ENCODE data around the gene TRPM4.
"Not testable (repeated sequence)": the region's sequence is repeated elsewhere in the genome, so short reads cannot be mapped to it uniquely, and the experiment has no call there.

Gene TRPM4

DNA sequence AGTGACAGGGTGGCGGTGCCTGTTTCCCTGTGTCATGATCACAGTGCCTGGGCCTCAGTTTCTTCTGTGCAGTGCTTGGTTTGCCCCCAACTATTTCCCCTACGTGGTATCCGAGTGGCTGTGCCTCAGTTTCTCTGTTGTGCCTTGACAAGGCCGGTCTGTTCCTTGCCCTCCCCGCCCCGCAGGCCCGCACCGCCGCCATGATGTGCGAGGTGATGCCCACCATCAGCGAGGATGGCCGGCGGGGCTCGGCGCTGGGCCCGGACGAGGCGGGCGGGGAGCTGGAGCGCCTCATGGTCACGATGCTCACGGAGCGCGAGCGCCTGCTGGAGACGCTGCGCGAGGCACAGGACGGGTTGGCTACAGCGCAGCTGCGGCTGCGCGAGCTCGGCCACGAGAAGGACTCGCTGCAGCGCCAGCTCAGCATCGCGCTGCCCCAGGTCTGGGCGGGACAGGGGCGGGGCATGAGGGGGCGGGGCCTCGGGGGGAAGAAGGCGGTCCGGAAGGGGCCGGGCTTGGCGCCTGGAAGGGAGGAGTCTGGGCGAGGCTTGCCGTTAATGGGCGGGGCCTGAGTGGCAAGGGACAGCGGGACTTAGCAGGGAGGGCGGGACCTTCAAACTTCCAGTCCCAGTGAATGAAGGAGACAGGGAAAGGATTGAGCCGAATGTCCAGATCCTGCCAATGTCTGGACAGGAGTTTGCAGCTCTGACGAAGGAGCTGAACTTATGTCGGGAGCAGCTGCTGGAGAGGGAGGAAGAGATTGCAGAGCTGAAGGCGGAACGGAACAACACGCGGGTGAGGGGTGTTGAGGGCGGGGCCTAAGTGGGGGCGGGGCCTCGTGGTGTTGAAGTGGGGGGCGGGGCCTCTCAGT is 29.7 kb upstream of the TRPM4 start:
- DNase-seq: peak; percentile 93

DNA sequence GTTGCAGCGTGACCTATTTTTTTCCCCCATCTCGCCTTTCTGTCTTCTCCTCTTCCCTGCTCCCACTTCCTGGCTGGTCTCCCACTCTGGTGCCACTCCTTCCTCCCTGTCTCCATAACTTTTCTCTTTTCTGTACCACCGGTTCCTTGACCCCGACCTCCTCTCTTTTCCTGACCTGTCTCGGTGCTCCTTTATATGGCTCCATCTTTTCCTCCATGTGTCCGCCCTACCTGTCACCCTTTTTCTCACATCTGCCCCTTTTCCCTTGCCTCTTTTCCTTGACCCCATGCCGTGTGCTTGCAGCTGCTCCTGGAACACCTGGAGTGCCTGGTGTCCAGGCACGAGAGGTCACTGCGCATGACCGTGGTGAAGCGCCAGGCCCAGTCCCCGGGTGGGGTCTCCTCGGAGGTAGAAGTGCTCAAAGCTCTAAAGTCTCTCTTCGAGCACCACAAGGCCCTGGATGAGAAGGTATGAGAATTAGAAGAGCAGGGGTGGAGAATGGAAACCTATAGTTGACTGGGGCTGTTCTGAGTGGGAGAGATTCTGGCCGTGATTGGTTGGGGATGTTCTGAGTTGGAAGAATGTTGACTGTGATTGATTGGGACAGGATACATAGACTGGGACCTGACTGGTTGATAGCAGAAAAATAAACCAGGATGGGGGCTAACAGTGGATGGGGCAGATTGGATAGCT is 28.9 kb upstream of the TRPM4 start:
- DNase-seq: no peak

DNA sequence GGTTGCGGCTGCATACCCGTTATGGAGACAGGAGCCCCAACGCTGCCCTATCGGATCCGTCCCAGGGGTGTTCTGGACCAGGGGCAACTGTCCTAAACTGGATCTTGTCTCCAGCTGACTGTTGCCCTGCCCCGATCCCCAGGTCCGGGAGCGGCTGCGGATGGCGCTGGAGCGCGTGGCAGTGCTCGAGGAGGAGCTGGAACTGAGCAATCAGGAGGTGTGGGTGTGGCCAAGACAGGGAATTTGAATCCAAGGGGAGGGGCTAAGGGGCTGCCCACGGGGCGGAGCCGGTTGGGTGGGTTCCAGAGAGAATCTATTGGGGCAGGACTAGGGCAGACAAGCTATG is 28.4 kb upstream of the TRPM4 start:
- no peak for DNase-seq

DNA sequence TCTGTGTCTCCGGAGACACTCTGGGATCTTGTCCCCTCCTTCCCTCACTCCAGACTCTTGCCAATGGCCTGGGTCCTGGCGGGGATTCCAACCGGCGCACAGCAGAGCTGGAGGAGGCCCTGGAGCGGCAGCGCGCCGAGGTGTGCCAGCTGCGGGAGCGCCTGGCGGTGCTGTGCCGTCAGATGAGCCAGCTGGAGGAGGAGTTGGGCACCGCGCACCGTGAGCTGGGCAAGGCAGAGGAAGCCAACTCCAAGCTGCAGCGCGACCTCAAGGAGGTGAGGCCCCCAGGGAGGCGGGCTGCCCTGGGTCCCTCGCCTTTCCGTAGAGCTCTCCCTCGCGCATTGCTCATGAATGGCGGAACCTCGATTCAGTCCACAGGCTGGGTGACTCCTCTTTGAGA is 27.3 kb upstream of the TRPM4 start:
- no peak for DNase-seq

DNA sequence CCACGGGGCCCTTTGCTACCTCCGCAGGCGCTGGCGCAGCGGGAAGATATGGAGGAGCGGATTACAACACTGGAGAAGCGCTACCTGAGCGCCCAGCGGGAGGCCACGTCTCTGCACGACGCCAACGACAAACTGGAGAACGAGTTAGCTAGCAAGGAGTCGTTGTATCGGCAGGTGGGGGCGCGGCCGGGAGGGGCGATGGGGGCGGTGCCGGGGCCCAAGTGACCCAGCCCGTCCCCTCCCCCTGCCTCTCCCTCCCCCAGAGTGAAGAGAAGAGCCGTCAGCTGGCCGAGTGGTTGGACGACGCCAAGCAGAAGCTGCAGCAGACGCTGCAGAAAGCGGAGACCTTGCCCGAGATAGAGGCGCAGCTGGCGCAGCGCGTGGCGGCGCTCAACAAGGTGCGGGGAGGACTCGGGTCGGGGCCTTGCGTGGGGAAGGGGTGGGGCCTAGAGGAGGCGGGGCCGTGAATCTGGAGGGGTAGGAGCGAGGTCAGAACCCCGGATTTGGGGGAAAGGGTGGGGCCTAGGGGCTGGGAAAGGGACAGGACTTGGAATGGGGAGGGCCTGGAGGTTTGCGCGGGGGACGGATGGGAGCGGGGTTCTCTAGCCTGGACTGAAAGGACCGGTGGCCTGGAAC is 24.5 kb upstream of the TRPM4 start:
- no peak for DNase-seq

DNA sequence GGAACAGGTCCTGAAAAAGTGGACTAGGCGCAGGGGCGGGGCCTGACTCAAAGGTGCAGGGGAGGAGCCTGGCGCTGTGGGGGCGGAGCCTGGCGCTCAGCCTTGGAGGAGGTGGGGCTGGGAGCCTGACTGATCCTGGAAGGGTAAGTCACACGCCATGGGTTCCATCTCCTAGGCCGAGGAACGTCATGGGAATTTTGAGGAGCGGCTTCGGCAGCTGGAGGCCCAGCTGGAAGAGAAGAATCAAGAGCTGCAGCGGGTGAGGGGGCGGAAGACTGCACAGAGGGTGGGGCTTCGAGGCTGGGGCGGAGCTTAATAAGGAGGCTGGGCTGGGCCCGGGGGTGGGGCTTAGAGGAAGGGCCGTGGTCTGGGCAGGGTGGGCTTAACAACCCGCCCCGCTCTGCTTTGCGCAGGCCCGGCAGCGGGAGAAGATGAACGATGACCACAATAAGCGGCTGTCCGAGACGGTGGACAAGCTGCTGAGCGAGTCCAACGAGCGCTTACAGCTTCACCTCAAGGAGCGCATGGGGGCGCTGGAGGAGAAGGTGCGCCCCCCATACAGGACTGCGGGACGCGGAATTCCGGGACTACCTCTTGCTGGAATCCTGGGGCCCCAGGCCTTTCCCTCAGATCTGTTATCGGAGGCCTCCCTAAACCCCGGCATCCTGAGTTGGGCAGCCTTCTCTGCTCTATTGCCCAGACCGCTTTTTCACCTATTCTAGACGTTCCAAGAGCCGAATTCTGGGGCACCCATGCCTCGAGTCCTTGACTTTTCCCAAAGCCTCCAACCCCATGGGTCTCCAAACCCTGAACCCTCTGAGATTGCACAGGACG is 23.8 kb upstream of the TRPM4 start:
- peak; percentile 52 for DNase-seq

DNA sequence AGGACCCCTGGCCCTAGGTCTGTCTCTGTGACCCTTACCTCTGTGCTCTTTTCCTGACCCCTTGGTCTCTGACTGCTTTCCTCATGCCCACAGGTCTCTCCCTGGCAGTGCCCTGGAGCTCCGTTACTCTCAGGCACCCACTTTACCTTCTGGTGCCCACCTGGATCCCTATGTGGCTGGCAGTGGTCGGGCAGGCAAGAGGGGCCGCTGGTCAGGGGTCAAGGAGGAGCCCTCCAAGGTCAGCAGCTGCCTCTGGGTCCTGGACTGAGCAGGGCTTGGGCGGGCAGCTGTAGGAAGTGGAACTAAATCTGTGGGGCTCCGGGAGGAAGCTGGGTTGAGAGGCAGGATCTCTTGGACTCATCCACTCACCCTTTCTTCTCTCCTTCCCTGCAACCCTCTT is 21.9 kb upstream of the TRPM4 start:
- DNase-seq: no peak

DNA sequence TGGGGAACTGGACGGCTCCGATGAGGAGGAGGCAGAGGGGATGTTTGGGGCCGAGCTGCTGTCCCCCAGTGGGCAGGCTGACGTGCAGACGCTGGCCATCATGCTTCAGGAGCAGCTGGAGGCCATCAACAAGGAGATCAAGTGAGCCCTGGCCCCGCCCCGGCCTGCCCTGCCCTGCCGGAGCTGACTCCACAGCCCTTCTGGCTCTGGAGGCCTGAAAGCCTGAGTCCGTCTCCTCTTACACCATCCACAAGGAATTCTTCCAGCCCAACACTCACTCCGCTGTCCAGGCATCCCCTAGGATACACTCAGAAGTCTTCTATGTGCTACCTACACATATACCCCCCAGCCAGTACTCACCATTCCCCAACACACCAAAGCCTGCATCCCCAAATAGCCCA is 20.8 kb upstream of the TRPM4 start:
- no peak for DNase-seq

DNA sequence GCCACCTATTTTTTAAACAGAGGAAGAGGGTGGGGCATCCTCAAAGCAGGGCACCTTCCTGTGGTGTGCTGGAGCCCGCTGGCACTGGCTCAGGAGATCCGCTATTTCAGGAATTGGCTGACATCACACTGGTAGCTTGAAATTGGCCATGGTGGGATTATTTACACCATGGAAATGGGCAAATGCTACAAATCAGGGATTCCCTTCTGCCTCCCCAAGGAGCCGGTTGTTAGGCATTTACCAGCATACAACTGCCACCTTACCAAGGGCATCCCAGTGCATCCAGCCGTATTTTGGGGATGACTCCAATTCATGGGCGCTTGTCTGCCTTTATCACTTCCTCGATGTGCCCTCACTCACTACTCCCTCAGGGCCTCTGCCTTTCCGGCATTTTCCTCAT is 16.6 kb upstream of the TRPM4 start:
- no peak for DNase-seq

DNA sequence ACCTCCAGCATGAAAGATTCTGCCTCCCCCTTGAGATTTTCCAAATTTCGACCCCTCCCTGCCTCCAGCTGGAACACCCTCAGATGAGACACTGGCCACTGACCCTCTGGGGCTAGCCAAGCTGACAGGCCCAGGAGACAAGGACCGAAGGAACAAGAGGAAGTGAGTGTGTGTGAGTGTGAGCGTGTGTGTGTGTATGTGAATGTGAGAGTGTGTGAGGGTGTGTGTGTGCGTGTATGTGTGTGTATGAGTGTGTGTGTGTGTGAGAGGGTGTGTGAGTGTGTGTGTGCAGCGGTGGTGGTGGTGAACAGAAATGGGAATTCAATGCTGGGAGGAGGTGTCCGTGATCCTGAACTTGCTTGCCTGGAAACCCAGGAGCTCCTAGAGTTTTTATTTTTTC is 16.2 kb upstream of the TRPM4 start:
- DNase-seq: no peak

DNA sequence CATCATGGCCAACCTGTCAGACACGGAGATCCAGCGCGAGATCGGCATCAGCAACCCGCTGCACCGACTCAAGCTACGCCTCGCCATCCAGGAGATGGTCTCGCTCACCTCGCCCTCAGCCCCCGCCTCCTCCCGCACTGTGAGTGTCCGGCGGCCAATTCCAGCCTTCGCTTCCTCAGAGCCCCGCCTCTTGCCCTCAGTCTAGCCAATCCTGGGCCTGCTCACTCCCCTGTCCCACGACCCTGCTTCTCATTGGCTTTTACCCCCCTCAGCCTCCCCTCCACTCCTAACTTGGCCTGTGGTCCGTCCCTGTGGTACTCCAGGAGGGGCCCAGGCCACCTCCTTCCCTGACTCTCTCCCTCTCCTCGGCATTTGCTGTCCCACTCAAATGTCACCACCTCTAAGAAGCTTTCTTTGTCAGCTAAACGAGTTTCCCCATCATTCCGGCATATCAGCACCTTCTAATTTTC is 14.7 kb upstream of the TRPM4 start:
- DNase-seq: peak; percentile 68

DNA sequence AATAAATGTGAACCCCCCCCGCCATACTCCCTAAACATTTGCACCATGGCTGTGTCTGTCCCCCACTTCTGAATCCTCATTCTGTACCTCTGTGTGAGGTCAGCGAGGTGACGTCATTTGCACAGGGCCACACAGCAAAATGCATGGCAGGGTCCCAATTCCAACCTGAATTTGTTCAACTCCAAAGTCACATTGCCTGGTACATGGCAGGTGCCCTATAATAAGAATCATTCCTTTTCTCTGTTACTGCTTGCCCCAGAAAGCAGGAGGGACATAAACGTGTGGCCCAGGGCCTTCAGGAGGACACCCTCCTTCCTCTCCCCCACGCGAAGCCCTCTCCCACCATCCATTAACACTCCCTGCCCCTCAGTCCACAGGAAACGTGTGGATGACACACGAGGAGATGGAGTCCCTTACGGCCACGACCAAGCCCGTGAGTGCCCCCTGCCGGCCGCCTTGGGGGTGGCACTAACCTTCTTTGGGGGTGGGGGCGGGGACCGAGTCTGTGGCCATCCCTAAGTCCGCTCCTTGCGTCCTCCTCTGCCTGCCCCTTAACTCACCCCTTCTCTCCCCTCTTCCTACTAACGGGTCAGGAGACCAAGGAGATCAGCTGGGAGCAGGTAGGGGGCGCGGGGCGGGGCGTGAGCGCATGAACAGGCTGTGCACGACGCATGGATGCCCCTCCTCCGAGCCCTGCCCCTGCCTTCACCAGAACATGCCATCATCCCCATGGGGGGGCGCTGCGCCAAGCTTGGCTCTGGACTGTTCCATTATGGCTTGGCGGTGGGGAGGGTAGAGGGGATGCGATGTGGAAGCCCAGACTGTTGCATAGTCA is 11.8 kb upstream of the TRPM4 start:
- DNase-seq: peak; percentile 86

DNA sequence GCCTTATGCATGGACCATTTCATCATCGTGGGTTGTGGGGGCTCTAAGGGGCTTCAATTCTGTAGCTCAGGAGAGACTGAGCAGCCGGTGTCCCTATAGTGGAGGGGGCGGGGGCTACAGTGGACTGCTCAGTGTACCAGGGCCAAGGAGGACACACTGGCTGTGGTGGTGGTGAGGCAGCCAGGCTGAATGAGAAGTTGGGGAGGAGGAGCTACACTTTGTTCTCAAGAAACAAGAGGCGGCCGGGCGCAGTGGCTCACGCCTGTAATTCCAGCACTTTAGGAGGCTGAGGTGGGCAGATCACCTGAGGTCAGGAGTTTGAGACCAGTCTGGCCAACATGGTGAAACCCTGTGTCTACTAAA is 11.2 kb upstream of the TRPM4 start:
- not testable (repeated sequence) for DNase-seq

DNA sequence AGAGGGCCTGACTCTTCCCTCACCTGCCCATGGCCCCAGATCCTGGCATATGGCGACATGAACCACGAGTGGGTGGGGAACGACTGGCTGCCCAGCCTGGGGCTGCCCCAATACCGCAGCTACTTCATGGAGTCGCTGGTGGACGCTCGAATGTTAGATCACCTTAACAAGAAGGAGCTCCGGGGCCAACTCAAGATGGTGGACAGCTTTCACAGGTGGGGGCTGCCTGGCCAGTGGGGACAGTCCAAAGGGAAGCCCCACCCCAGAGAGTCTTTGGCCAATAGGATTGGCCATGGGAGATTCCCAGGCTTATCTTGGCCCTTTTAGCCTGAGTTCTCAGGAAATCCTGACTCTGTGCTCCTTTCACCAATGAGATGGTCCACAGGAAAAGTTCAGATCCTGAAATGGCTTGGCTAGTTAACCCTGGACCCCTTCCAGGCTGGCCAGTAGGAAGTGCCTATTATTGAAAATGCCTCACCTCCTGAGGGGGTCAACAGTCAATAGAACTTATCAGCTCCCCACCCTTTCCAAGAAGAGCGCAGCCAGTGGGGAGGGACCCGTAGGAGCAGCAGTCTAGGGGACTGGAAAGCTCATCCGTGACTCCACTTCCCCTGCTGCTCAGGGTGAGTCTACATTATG is 9.4 kb upstream of the TRPM4 start:
- DNase-seq: no peak

DNA sequence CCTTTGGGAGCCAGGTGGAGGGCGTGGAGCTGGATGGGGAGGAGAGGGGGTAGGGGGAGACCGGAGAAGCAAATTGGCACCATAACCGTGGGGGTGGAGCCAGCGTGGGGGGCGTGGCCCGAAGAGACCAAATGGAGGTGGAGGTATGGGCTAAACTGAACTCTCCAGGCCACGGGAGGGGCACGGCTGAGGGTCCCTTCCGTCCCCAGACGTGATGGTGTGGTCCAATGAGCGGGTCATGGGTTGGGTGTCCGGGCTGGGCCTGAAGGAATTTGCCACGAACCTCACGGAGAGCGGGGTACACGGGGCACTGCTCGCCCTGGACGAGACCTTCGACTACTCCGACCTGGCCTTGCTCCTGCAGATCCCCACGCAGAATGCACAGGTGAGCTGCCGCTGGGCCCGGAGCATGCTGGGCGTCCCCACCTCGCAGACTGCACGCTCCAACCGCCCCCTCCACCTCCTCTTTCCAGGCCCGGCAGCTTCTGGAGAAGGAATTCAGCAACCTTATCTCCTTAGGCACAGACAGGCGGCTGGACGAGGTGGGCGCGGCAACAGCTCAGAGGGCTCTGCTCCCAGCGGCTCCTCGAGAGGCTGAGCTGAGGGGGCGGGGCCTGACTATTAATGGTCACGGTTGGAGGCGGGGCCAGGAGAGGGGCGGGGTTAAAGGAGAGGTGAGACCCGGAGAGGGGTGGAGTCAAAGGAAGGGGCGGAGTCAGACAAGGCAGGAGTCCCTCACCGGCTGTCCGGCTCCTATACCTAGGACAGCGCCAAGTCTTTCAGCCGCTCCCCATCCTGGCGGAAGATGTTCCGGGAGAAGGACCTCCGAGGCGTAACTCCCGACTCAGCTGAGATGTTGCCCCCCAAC is 8.6 kb upstream of the TRPM4 start:
- peak; percentile 82 for DNase-seq

DNA sequence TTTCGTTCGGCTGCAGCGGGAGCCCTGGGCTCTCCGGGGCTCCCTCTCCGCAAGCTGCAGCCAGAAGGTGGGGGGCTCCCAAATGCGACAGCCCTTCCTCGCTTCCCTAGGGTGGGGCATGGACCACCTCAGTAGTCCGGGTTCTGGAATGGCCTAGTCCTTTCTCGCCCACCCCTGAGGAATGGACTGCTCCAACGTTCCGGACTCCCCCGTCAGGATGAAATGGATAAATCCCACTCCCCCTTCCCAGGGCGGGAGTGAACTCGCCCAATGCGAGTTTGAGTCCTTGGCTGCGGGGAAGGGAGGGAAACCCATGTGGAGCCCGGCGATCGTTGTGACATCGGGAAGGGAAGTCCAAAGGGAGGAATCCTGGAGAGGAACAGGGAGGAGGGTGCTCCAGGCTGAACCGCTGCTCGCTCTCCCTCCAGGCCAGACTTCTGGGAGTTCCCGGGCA is 7.9 kb upstream of the TRPM4 start:
- DNase-seq: peak; percentile 38

DNA sequence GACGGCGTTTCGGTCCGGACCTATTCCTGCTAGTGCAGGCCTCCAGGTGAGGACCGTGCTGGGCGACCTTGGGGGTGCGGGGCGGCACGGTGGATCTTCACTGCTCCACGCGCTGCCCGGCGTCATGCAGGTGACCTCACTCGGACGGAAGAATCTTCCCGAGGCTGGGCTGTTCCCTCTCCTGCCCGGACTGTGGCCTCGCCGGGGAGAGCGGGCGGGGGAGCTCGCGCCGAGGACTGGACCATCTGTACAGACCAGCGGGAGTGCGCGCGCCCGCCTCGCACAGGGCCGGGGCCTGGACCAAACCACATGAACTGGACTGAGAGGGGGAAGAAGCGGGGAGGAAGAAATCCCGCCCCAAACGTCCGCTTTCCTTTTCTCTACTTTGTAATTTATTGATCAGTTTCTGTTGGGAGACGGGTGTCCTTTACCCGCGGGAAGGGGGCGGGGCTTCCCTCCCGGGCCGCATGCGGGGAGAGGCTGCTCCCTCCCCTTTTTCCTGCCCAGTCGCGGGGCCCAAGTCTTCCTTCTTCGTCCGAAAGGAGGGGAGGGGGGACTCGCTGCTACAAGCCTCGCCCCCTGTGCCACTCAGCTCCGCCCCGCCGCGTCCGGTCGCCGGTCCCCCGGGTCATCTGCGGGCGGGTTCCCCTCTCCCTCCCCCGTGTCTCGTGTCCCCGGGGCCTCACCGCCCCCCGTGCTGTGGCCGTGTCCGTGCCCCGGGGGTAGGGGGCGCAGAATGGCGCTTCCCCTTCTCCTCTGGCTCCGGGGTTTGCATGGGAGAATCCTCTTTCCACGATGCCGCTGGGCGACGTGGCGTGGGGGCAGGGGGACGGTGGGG is 7.3 kb upstream of the TRPM4 start:
- peak; percentile 55 for DNase-seq

DNA sequence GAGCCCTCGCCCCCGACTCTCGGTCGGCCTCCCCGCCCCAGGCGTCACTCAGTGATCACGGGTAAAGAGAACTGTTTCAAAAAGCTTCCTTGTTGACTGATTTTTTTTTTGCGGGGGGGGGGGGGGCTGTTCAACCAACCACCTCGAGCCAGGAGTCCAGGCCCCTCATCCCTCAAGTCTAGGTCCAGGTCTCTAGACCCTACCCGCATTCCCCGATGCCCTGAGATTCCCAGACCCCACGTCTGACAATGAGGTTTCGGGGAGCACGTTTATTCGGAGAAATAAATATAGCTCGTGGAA is 6.7 kb upstream of the TRPM4 start:
- DNase-seq: no peak

DNA sequence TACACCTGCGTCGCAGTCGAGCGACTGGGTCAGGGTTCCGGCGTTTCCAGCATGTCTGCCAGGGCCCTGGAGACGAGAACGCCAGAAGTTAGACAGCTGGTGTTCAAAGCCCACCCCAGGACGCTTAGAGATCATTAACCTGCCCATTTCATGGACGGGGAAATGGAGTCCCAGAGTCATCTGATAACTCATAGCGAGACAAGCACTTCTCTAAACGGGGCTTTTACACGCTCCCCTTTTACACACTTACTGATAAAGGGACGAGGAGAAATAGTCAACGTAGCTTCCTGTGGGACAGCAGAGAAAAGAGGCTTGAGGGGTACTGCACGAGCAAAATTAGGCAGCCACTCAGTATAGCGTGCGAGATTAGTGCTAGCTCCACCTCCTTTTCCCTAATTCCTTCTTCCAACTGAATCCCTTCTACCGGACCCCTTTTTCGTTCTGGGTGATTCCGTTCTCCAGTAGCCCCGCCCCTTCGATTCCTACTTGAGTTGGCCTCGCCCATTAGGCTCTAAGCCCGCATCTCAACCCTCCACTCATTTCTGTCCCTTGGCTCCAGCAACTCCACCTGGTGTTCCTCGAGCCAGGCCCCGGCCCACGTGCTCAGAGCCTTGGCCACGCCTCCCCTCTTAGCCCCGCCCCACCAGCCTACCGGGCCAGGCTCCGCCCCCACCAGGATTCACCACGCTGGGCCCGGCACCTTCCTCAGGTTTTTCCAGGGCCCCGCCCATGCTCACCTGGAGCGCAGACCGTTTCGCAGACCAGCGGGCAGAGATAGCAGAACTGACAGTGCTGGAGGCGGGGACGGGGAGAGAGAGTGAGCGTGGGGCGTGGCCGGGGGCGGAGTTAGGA is 6.1 kb upstream of the TRPM4 start:
- DNase-seq: peak; percentile 59

Measured in activated CD4-positive, CD25-positive, alpha-beta regulatory T cell treated with anti-CD3 and anti-CD28 coated beads, Interleukin-2, amount 50 U/mL, for 72 hours (primary cell).